RWPE2 (cell line): Measurements from ENCODE around the gene SUPT5H.

ENCODE experiments used
- ATAC-seq: fragments of 200-7000 bp; cut with Tn5 transposase; 3 replicates; pipeline ENCODE4 v1.9.1; 2021; ENCODE audit warnings: low read depth
- DNase-seq: peaks from one replicate; pipeline ENCODE4 v3.0.0-alpha.2; 2020; ENCODE audit warnings: low spot score
- H3K27ac ChIP-seq: fragments of 450-650 bp; 2 replicates; pipeline ENCODE4 v1.5.1; 2017; ENCODE audit warnings: mild to moderate bottlenecking; ENCODE audit not compliant: poor library complexity, severe bottlenecking
- H3K27me3 ChIP-seq: fragments of 250-450 bp; sonication (Bioruptor Pico); 2 replicates; pipeline ENCODE4 v1.5.1; 2021; ENCODE audit warnings: mild to moderate bottlenecking, moderate library complexity; ENCODE audit not compliant: insufficient read depth, poor library complexity, severe bottlenecking
- H3K36me3 ChIP-seq: fragments of 250-450 bp; sonication (Bioruptor Pico); 2 replicates; pipeline ENCODE4 v1.5.1; 2020; ENCODE audit warnings: low read depth, mild to moderate bottlenecking, moderate library complexity
- H3K4me1 ChIP-seq: fragments of 250-450 bp; sonication (Bioruptor Pico); 2 replicates; pipeline ENCODE4 v1.5.1; 2021; ENCODE audit warnings: mild to moderate bottlenecking, moderate library complexity; ENCODE audit not compliant: insufficient read depth, poor library complexity, severe bottlenecking
- H3K4me3 ChIP-seq: fragments of 250-450 bp; sonication (Bioruptor Pico); 2 replicates; pipeline ENCODE4 v1.5.1; 2021; ENCODE audit warnings: mild to moderate bottlenecking, moderate library complexity; ENCODE audit not compliant: severe bottlenecking
- H3K9me3 ChIP-seq: fragments of 250-450 bp; sonication (Bioruptor Pico); 2 replicates; pipeline ENCODE4 v1.5.1; 2021; ENCODE audit warnings: mild to moderate bottlenecking, moderate library complexity; ENCODE audit not compliant: severe bottlenecking
- CTCF ChIP-seq: fragments of 450-650 bp; IDR thresholded peaks from one replicate; pipeline ENCODE4 v1.5.1; 2017; ENCODE audit warnings: mild to moderate bottlenecking, moderate library complexity; ENCODE audit not compliant: poor library complexity, severe bottlenecking

Gene SUPT5H

GRCh38 chr19:39514840-39515550 is 69.6 kb downstream of the SUPT5H start, which contains the start of gene SELENOV:
Gene SELENOV (plus strand): TSS chr19:39515139. CDS start chr19:39515213, 74 bp downstream.
- peaks cover 29% of the 10 kb centered on the region for H3K27me3 ChIP-seq
- TF ChIP-seq CTCF: peak; percentile 2
- ATAC-seq (peak; percentile 33; the same call in 2 of the 3 replicates), DNase-seq (no peak)
- H3K36me3 ChIP-seq: no peaks in the 10 kb centered on the region
- H3K4me1 ChIP-seq: no peaks in the 10 kb centered on the region
- no peak within 1 kb of the TSS for H3K27ac ChIP-seq
- peak within 1 kb of the TSS; percentile 24 for H3K4me3 ChIP-seq
- H3K9me3 ChIP-seq: no peaks in the 10 kb centered on the region

- peaks cover 29% of the 10 kb centered on the region for H3K27me3 ChIP-seq
- H3K36me3 ChIP-seq: no peaks in the 10 kb centered on the region
- no peak for TF ChIP-seq CTCF
- no peaks in the 10 kb centered on the region for H3K9me3 ChIP-seq
- no peak for DNase-seq
- H3K27ac ChIP-seq: no peak overlapping the region
- peak overlapping the region; percentile 24 for H3K4me3 ChIP-seq
- H3K4me1 ChIP-seq: no peaks in the 10 kb centered on the region
- peak; percentile 26; the same call in 1 of the 3 replicates for ATAC-seq
Observed at GRCh38 chr19:39515551-39516191, 70.3 kb downstream of the SUPT5H start.

GRCh38 chr19:39516270-39516669 is 70.9 kb downstream of the SUPT5H start:
- Histone ChIP-seq H3K4me3 (no peak overlapping the region), H3K4me1 (no peaks in the 10 kb centered on the region), H3K27me3 (peaks cover 29% of the 10 kb centered on the region), H3K9me3 (no peaks in the 10 kb centered on the region), H3K36me3 (no peaks in the 10 kb centered on the region), H3K27ac (no peak overlapping the region)
- no peak for DNase-seq
- ATAC-seq: no peak
- TF ChIP-seq CTCF: no peak

- Histone ChIP-seq H3K27me3 (peaks cover 29% of the 10 kb centered on the region), H3K9me3 (no peaks in the 10 kb centered on the region), H3K4me3 (no peak overlapping the region), H3K36me3 (no peaks in the 10 kb centered on the region), H3K27ac (no peak overlapping the region), H3K4me1 (no peaks in the 10 kb centered on the region)
- no peak for TF ChIP-seq CTCF
- ATAC-seq (no peak), DNase-seq (no peak)
Observed at GRCh38 chr19:39517432-39517831, 72.0 kb downstream of the SUPT5H start.

GRCh38 chr19:39518458-39518857 is 73.1 kb downstream of the SUPT5H start:
- TF ChIP-seq CTCF: no peak
- Histone ChIP-seq H3K4me1 (no peaks in the 10 kb centered on the region), H3K9me3 (no peaks in the 10 kb centered on the region), H3K27me3 (peaks cover 29% of the 10 kb centered on the region), H3K4me3 (no peak overlapping the region), H3K27ac (no peak overlapping the region), H3K36me3 (no peaks in the 10 kb centered on the region)
- DNase-seq (no peak), ATAC-seq (peak; percentile 19; the same call in 1 of the 3 replicates)
